Brain microvascular endothelial cell (primary cell): ENCODE results near the gene PYHIN1.

ENCODE experiments used
- DNase-seq: peaks from one replicate; pipeline ENCODE4 v3.0.0-alpha.2; 2020
- H3K27ac ChIP-seq: fragments of 250-450 bp; sonication (Bioruptor Pico); 2 replicates; pipeline ENCODE4 v1.5.1; 2020; ENCODE audit warnings: mild to moderate bottlenecking, moderate library complexity
- H3K27me3 ChIP-seq: fragments of 250-450 bp; sonication (Bioruptor Pico); replicated peaks from 2 replicates; pipeline ENCODE4 v1.5.1; 2020; ENCODE audit warnings: mild to moderate bottlenecking
- H3K36me3 ChIP-seq: fragments of 250-450 bp; sonication (Bioruptor Pico); replicated peaks from 2 replicates; pipeline ENCODE4 v1.5.1; 2020; ENCODE audit warnings: mild to moderate bottlenecking
- H3K4me3 ChIP-seq: 2 replicates; pipeline ENCODE4 v1.5.1; 2011; ENCODE audit warnings: low read depth, mild to moderate bottlenecking, control low read depth, low read length, moderate library complexity
- CTCF ChIP-seq: IDR thresholded peaks from 2 replicates; pipeline ENCODE4 v1.5.1; 2011; ENCODE audit warnings: low read depth, mild to moderate bottlenecking, moderate library complexity, low read length, control low read depth, inconsistent platforms; ENCODE audit errors: missing control alignments
- in situ Hi-C: cut with HindIII; loops from 2 replicates; pipeline ENCODE4 v1.10.0; 2017; ENCODE audit warnings: low sequenced_read_pairs, low pct_ligation_motif_present

PYHIN1 gene

DNA sequence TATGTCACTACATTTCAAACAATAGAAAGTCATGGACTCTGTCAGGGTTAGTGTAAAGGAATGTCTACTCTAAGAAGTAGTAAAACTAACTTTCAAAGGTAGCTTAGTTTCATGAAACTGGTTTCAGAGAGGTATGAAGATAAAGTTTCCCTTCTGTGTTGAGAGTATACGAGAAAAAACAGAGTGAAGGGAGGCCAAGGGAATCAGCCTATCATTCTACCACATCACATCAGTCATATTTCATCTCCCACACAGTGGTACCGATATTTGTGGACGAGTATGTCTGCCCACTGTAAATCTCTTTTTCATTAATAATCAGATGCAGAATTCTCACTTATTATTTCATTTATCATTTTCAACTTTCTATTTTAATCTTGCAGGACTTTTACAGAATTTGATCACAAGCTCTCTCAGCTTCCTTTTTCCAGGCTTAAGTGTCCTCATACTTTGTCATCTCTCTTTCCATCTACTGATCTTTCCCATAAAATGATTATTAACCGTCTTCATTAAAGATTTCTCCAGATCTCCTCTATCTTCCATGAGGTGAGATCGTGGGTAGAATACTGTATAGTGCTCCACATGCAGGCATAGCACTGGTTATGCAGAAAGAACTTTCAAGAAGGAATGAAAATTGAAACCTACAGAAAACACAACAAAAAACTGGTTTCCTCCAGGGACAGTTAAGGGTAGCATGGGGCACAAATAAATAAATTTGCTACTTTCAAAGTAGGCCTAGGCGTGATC, 66.9 kb downstream of the PYHIN1 start:
- in situ Hi-C loops = no loop called here
- TF ChIP-seq CTCF = no peak
- H3K36me3 ChIP-seq = no peaks in the 10 kb centered on the region
- no peaks in the 10 kb centered on the region for H3K27me3 ChIP-seq
- H3K27ac ChIP-seq = no peak overlapping the region
- H3K4me3 ChIP-seq = no peak overlapping the region
- DNase-seq = no peak

- in situ Hi-C loops = no loop called here
- peak; percentile 69 for TF ChIP-seq CTCF
- peak overlapping the region; percentile 78 for H3K27ac ChIP-seq
- DNase-seq = peak; percentile 46
- no peaks in the 10 kb centered on the region for H3K36me3 ChIP-seq
- H3K4me3 ChIP-seq = peak overlapping the region; percentile 60
- no peaks in the 10 kb centered on the region for H3K27me3 ChIP-seq
Measured at GRCh38 chr1:158998781-158999161, 67.4 kb downstream of the PYHIN1 start.

DNA sequence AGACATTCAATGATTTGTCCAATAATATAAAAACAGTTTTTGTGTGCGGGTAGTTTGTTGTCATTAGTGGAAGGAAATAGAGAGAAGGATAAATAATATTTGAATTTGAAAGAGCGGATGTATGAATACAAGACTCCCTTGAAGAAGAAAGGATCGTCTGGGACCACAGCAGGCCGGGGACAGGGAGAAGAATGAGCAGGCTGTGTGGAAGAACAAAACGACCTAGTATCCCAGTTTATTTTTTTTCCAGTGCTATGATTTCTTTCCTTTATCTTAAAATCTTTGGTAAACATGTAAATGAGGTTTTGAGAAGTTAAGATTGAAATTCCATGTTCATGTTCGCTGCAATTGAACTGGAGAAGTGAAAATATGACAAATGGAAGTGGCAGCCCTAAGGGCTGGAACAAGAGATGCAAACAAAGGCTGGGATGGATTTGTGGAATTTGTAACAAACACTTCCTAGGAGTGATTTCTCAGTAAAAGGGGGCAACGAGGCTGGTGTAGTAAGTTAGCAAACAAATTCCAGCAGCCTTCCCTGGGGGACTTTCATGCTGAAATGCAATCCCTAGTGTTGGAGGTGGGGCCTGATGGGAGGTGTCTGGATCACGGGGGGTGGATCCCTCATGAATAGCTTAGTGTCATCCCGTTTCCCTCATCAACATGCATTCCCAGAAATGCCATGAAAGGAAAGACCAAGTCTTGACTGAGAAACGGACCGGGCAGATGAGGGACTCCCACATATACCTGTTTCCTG, 68.1 kb downstream of the PYHIN1 start:
- Histone ChIP-seq H3K27ac (peak overlapping the region; percentile 78), H3K27me3 (no peaks in the 10 kb centered on the region), H3K36me3 (no peaks in the 10 kb centered on the region), H3K4me3 (peak overlapping the region; percentile 60)
- no peak for TF ChIP-seq CTCF
- in situ Hi-C loops = no loop called here
- peak; percentile 92 for DNase-seq

DNA sequence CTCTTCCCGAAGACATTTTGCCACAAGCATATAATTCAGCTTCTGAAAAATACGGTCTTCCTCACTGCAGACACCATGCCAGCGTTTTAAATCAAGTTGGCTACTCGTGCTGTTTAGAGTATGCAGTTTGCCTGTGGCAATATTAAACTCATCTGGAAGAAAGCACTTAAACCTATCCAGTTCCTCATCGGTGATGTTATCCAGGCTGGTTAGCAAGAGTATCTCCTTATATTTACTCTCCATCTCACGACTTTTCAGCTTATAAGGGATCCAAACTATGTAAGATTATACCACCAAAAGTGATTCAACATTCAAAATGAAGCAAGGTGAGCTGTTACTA, 68.7 kb downstream of the PYHIN1 start:
- peak overlapping the region; percentile 60 for H3K4me3 ChIP-seq
- no peaks in the 10 kb centered on the region for H3K36me3 ChIP-seq
- H3K27ac ChIP-seq = peak overlapping the region; percentile 78
- DNase-seq = no peak
- in situ Hi-C loops = no loop called here
- no peaks in the 10 kb centered on the region for H3K27me3 ChIP-seq
- TF ChIP-seq CTCF = no peak

DNA sequence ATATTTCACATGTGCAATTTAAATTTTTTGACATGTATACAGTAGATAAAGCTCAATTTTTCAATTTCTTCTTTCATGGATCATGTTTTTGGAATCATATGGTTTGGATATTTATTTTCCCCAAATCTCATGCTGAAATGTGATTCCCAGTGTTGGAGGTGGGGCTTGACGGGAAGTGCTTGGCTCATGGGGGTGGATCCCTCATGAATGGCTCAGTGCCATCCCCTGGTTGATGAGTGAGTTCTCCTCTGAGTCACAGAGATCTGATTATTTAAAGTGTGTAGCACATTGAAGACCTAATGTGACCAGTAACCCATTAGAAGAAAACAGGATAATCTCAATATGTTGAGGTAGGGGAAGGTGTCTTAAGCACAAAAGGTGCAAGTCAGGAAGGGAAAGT, 69.3 kb downstream of the PYHIN1 start:
- Histone ChIP-seq H3K27ac (peak overlapping the region; percentile 78), H3K36me3 (no peaks in the 10 kb centered on the region), H3K4me3 (peak overlapping the region; percentile 60), H3K27me3 (no peaks in the 10 kb centered on the region)
- in situ Hi-C loops = no loop called here
- DNase-seq = peak; percentile 93
- no peak for TF ChIP-seq CTCF
